ENCODE results near the gene FAM83G. TPM values are rescaled to one million over a fixed set of nuclear protein-coding genes. Genes with fewer than 3 reads are reported as not detected.
A peak's percentile ranks its signal among the peaks of the same experiment; 100 is the strongest.
"Not testable (repeated sequence)": the region's sequence is repeated elsewhere in the genome, so short reads cannot be mapped to it uniquely, and the experiment has no call there.

FAM83G gene
- total and polyA plus RNA-seq, 5 donors from 2014 or later: 3.7 to 10.7 (median 5.9) TPM

DNA sequence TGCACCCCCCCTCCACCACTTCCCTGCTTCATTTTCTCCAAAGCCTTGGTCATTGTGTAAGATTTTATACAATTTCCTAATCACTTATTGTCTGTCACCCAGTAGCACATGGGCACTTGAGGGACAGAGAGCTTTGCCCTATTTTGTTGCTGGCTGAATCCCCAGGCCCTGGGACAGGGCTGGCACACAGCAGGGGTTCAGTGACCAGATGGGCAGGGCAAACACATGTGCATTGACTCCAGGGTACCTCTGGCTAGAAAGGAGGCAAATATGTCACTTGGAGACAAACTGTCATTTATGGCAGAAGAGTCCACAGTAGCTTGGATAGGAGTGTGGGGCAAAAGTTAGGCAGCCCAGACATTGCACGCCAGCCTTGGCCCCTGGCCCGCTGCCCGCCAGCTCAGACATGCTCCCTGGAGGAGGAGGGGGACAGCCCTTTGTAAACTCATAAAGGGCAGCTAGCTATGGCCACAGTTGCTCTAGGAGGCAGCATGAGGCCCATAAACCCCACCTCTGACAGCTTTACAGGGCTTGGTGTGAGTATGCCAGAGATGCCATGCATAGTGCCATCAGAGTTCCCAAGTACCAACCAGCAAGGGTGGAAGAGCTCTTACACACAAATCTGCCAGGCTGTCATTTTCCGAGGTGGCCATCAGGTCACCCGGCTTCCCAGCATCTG lies 26.3 kb upstream of the FAM83G start:
- H3K36me3 ChIP-seq (ENCODE audit: control insufficient read depth, insufficient read depth, low read length); H3K27ac Mint-ChIP-seq; H3K27ac ChIP-seq (ENCODE audit: insufficient read depth, low read length, poor library complexity, severe bottlenecking); H3K36me3 Mint-ChIP-seq; H3K4me3 ChIP-seq (ENCODE audit: low read depth, low read length); H3K4me3 Mint-ChIP-seq; H3K4me1 Mint-ChIP-seq; H3K9me3 Mint-ChIP-seq; H3K4me1 ChIP-seq (ENCODE audit: control insufficient read depth, insufficient read depth, low read length, poor library complexity, severe bottlenecking); H3K27me3 Mint-ChIP-seq; ATAC-seq (ENCODE audit: low read depth in 2 of 2); DNase-seq; H3K27me3 ChIP-seq (ENCODE audit: control insufficient read depth, insufficient read depth, low read length); H3K9me3 ChIP-seq (ENCODE audit: control insufficient read depth in 2 of 2, low read length in 2 of 2): not testable (repeated sequence)

DNA sequence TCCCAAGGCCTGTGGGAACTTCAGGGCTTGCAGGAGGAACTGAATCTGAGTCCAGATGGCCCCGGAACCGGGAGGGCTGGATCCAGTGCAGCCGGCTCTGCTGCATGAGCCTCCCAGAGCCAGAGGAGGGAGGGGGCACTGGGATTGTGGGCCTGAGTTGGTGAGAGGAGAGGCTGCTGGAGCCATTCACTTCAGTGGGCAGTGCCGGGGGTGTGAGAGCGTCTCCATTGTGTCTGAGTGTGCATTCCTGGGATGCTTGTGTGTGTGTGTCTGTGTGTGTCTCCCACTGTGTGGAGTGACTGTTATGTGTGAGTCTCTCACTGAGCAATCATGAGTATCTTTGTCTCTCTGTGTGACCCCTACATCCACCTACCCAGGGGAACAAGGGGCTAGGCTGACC lies 25.2 kb upstream of the FAM83G start:
- DNase-seq; H3K36me3 Mint-ChIP-seq; H3K9me3 Mint-ChIP-seq; H3K27ac Mint-ChIP-seq; ATAC-seq (ENCODE audit: low read depth in 2 of 2); H3K9me3 ChIP-seq (ENCODE audit: control insufficient read depth in 2 of 2, low read length in 2 of 2); H3K4me3 Mint-ChIP-seq; H3K4me3 ChIP-seq (ENCODE audit: low read depth, low read length); H3K36me3 ChIP-seq (ENCODE audit: control insufficient read depth, insufficient read depth, low read length); H3K27me3 ChIP-seq (ENCODE audit: control insufficient read depth, insufficient read depth, low read length); H3K27me3 Mint-ChIP-seq; H3K4me1 Mint-ChIP-seq; H3K27ac ChIP-seq (ENCODE audit: insufficient read depth, low read length, poor library complexity, severe bottlenecking); H3K4me1 ChIP-seq (ENCODE audit: control insufficient read depth, insufficient read depth, low read length, poor library complexity, severe bottlenecking): not testable (repeated sequence)

DNA sequence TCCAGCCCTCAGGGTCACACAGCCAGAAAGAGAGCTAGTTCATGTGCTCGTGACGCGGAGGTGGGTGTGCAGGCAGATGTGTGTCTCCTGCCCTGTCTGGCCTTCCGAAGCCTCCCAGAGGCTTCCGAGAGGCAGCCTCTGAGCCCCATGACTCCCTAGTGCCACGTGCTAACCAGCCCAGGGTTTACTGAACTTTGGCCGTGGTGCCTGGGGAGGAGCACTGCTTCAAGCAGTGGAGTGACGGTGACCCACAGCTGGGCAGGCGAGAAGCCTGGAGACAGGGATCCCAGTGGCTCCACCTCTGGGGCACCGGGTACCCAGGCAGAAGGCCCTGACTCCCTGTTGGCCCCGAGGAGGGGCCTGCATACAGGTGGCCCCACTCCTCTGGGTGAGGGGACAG lies 24.1 kb upstream of the FAM83G start:
- not testable (repeated sequence) for H3K27me3 Mint-ChIP-seq; H3K4me3 ChIP-seq (ENCODE audit: low read depth, low read length); H3K36me3 Mint-ChIP-seq; H3K27ac ChIP-seq (ENCODE audit: insufficient read depth, low read length, poor library complexity, severe bottlenecking); H3K27me3 ChIP-seq (ENCODE audit: control insufficient read depth, insufficient read depth, low read length); H3K9me3 Mint-ChIP-seq; H3K9me3 ChIP-seq (ENCODE audit: control insufficient read depth in 2 of 2, low read length in 2 of 2); ATAC-seq (ENCODE audit: low read depth in 2 of 2); H3K27ac Mint-ChIP-seq; DNase-seq; H3K4me1 ChIP-seq (ENCODE audit: control insufficient read depth, insufficient read depth, low read length, poor library complexity, severe bottlenecking); H3K4me3 Mint-ChIP-seq; H3K36me3 ChIP-seq (ENCODE audit: control insufficient read depth, insufficient read depth, low read length)
- peaks cover 4 to 14% (median 7%) of the 10 kb centered on the region in 4 donors for H3K4me1 Mint-ChIP-seq

DNA sequence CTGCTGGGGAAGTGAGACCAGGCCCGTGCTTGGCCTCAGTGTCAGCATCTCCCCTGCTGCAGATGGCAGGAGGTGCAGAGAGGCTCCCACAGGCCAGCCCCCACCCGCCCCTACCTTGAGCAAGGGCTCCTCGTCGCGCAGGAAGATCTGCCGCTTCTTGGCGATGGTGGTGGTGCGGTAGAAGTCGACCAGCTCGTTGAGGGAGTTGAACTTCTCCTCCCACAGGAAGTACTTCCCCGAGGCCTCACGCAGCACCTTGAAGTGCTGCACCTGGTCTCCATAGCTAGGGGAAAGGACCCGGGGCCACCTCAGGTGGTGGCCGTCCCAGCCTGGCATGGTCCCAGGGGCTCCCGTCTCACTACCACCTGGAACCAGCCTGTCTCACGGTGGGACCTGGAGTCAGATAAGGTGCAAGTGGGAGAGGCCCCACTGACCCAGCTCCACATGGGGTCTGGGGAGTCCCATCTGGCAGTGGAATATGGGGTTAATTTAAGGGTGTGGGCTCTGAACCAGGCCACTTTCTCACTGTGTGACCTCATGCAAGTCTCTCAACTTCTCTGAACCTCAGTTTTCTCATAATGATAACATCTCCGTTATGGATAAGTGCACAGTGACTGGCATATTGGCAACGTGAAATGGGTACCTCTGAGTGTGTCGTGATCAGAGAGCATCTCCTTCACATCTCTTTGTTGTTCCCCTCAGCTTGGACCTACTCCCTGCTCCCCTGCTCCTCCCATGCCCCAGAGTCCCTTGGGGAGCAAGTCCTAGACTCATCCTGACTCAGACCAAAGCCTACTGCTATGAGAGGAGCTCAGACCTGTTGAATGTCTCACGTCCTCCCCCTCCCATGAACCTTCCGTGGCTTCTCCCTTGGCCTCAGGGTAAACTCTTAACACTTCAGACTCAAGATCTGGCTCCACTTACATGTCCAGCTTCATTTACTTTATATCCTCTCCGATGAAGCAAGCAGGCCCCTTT lies 19.8 kb upstream of the FAM83G start:
- Mint-ChIP-seq H3K9me3 (no peaks in the 10 kb centered on the region), H3K27me3 (no peaks in the 10 kb centered on the region), H3K4me3 (peak overlapping the region; percentile 19 to 78 (median 42)), H3K4me1 (peaks cover 4 to 21% (median 9%) of the 10 kb centered on the region in 4 donors), H3K27ac (peak overlapping the region; percentile 81 to 95 (median 92)), H3K36me3 (peaks cover 14% of the 10 kb centered on the region)
- Histone ChIP-seq H3K36me3 (ENCODE audit: control insufficient read depth, insufficient read depth, low read length) (peaks cover 6% of the 10 kb centered on the region), H3K27me3 (ENCODE audit: control insufficient read depth, insufficient read depth, low read length) (no peaks in the 10 kb centered on the region), H3K27ac (ENCODE audit: insufficient read depth, low read length, poor library complexity, severe bottlenecking) (peak overlapping the region; percentile 33), H3K4me1 (ENCODE audit: control insufficient read depth, insufficient read depth, low read length, poor library complexity, severe bottlenecking) (peaks cover 8% of the 10 kb centered on the region), H3K4me3 (ENCODE audit: low read depth, low read length) (no peak overlapping the region), H3K9me3 (ENCODE audit: control insufficient read depth in 2 of 2, low read length in 2 of 2) (no peaks in the 10 kb centered on the region)
- DNase-seq: peak in 2 of 3 donors; percentile 14 to 49
- peak; percentile 65 to 68 for ATAC-seq (ENCODE audit: low read depth in 2 of 2)

DNA sequence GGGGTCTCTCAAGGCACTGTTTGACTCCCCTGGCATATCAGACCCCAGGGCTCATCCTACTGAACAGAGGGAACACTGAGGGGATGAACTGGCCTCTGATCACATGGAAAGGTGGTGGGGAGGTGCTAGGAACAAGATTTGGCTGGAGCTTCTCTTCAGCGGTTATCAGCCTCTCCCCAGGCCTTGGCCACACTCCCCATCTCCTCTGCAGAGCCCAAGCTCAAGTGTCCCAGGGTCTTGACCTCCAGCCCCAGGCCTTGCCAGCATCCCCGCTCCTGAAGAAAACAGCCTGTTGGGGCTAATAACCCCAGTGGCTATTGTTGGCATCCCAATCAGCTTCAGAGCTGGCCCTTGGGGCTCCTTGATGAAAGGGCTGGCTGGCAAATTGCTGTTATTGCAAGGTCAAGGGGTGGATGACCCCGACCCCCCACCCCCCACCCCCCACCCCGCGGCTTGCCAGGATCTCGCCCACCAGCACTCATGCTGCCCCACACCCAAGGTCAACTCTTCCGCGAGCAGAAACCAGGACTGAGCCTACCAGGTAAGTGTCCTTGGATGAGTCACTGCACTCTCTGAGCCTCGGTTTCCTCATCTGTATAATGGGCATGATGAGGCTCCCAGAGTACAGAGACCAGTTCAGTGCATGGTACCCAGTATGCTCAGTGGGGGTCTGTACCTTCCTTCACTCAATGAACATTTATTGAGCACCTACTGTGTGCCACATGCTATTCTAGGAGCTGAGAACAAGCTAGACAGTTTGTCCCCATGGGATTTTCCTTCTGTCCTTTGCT lies 18.8 kb upstream of the FAM83G start:
- H3K27me3 Mint-ChIP-seq: no peaks in the 10 kb centered on the region
- peak overlapping the region in 2 of 3 donors; percentile 81 to 92 for H3K27ac Mint-ChIP-seq
- Histone ChIP-seq H3K27me3 (ENCODE audit: control insufficient read depth, insufficient read depth, low read length) (no peaks in the 10 kb centered on the region), H3K36me3 (ENCODE audit: control insufficient read depth, insufficient read depth, low read length) (peaks cover 6% of the 10 kb centered on the region), H3K9me3 (ENCODE audit: control insufficient read depth in 2 of 2, low read length in 2 of 2) (no peaks in the 10 kb centered on the region), H3K4me1 (ENCODE audit: control insufficient read depth, insufficient read depth, low read length, poor library complexity, severe bottlenecking) (peaks cover 8% of the 10 kb centered on the region), H3K27ac (ENCODE audit: insufficient read depth, low read length, poor library complexity, severe bottlenecking) (peak overlapping the region; percentile 33), H3K4me3 (ENCODE audit: low read depth, low read length) (no peak overlapping the region)
- no peaks in the 10 kb centered on the region for H3K9me3 Mint-ChIP-seq
- H3K4me3 Mint-ChIP-seq: peak overlapping the region in 2 of 4 donors; percentile 19 to 78
- ATAC-seq (ENCODE audit: low read depth in 2 of 2): no peak
- H3K4me1 Mint-ChIP-seq: peaks cover 4 to 21% (median 9%) of the 10 kb centered on the region in 4 donors
- DNase-seq: no peak
- H3K36me3 Mint-ChIP-seq: peaks cover 14% of the 10 kb centered on the region

DNA sequence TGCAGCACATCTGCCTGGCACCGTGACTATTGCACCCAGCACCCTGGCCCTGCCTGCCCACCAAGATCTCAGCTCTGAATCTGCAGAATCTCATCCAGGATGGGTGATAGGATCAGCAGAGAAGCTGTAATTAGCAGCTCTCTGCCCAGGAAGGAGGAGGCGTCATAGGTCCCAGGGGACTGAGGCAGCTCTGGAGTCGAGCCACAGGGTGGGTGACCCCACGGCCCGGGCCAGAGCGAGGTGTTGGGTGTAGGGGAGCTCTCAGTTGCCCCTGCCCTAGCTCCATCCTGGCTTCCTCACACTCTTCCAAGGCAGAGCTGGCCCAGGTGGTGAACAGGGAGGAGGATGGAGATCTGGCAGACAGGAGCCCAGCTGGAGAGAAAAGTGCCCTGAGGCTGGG lies 18.2 kb upstream of the FAM83G start:
- H3K27ac ChIP-seq (ENCODE audit: insufficient read depth, low read length, poor library complexity, severe bottlenecking): no peak overlapping the region
- H3K36me3 ChIP-seq (ENCODE audit: control insufficient read depth, insufficient read depth, low read length): peaks cover 6% of the 10 kb centered on the region
- Mint-ChIP-seq H3K27ac (peak overlapping the region in 1 of 3 donors; percentile 79), H3K4me1 (peaks cover 4 to 21% (median 9%) of the 10 kb centered on the region in 4 donors), H3K27me3 (no peaks in the 10 kb centered on the region), H3K36me3 (peaks cover 14% of the 10 kb centered on the region), H3K4me3 (no peak overlapping the region), H3K9me3 (no peaks in the 10 kb centered on the region)
- DNase-seq (no peak), ATAC-seq (ENCODE audit: low read depth in 2 of 2) (no peak)
- no peak overlapping the region for H3K4me3 ChIP-seq (ENCODE audit: low read depth, low read length)
- no peaks in the 10 kb centered on the region for H3K9me3 ChIP-seq (ENCODE audit: control insufficient read depth in 2 of 2, low read length in 2 of 2)
- peaks cover 8% of the 10 kb centered on the region for H3K4me1 ChIP-seq (ENCODE audit: control insufficient read depth, insufficient read depth, low read length, poor library complexity, severe bottlenecking)
- no peaks in the 10 kb centered on the region for H3K27me3 ChIP-seq (ENCODE audit: control insufficient read depth, insufficient read depth, low read length)

DNA sequence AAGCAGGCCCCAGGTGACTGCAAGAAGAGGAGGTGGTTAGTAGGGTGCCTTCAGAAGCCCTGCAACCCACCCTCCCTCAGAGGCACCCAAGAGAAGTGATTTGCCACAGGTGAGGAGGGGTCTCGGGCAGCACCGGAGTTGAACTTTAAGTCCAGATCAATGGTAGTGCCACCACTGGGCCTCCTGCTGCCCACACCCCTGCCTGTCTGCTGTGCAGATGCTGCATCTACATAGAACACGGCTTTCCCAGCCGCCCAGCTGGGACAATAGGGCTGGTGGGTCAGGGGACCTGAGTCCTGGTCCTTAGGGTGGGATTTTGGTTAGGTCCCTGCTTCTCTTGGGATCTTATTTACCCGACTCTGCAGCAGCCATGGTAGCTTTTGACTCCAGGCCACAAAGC lies 17.6 kb upstream of the FAM83G start:
- H3K4me3 ChIP-seq (ENCODE audit: low read depth, low read length): no peak overlapping the region
- Mint-ChIP-seq H3K27ac (no peak overlapping the region), H3K4me3 (no peak overlapping the region), H3K4me1 (peaks cover 4 to 23% (median 9%) of the 10 kb centered on the region in 4 donors), H3K36me3 (peaks cover 14% of the 10 kb centered on the region), H3K27me3 (no peaks in the 10 kb centered on the region), H3K9me3 (no peaks in the 10 kb centered on the region)
- no peak overlapping the region for H3K27ac ChIP-seq (ENCODE audit: insufficient read depth, low read length, poor library complexity, severe bottlenecking)
- no peaks in the 10 kb centered on the region for H3K9me3 ChIP-seq (ENCODE audit: control insufficient read depth in 2 of 2, low read length in 2 of 2)
- H3K36me3 ChIP-seq (ENCODE audit: control insufficient read depth, insufficient read depth, low read length): peaks cover 6% of the 10 kb centered on the region
- ATAC-seq (ENCODE audit: low read depth in 2 of 2) (no peak), DNase-seq (no peak)
- H3K27me3 ChIP-seq (ENCODE audit: control insufficient read depth, insufficient read depth, low read length): no peaks in the 10 kb centered on the region
- H3K4me1 ChIP-seq (ENCODE audit: control insufficient read depth, insufficient read depth, low read length, poor library complexity, severe bottlenecking): peaks cover 8% of the 10 kb centered on the region

Measured in CD4-positive, CD25-positive, alpha-beta regulatory T cell (primary cell).